NCI-H1694 treated with DMSO at 0.1 percent for 48 hours (cell line): Measurements from ENCODE around the gene ABHD16B.
"Not testable (repeated sequence)": the region's sequence is repeated elsewhere in the genome, so short reads cannot be mapped to it uniquely, and the experiment has no call there.

Experiments
- DNase-seq: peaks from one replicate; lab custom pipeline; 2025; lab: John Stamatoyannopoulos, UW

Gene ABHD16B

GRCh38 chr20:63855363-63856097, 5.8 kb upstream of the ABHD16B start:
- DNase-seq = no peak

- no peak for DNase-seq
Observed at GRCh38 chr20:63856098-63856511, 5.2 kb upstream of the ABHD16B start.

DNA sequence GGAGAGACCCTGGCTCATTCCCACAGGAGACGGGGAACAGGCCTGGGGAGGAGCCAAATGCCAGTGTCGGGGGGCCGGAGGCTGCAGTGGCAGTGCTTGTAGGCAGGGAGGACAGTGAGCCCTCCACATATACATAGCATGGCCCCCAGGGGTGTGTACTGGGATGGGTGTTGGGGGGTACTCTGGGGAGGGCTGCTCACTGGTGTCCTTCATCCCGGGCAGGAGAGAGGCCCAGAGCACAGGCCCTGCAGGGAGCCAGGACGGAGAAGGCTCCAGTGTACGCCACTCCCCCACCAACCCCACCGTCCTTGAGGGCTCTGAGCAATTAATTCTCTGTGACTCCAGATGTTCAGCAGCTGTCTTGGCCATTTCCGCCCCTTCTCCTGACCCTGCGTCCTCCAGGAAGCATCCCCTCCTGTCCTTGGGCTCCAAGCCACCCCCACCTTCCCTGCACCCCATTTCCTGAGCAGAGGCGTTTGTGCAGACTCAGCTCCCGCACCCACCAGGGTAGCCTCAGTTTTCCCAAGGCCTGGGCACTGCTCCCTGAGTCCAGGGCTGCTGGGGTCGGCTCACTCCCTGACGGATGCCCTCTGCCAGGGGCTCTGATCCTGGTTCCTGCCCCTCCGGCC, 3.4 kb upstream of the ABHD16B start:
- no peak for DNase-seq

DNA sequence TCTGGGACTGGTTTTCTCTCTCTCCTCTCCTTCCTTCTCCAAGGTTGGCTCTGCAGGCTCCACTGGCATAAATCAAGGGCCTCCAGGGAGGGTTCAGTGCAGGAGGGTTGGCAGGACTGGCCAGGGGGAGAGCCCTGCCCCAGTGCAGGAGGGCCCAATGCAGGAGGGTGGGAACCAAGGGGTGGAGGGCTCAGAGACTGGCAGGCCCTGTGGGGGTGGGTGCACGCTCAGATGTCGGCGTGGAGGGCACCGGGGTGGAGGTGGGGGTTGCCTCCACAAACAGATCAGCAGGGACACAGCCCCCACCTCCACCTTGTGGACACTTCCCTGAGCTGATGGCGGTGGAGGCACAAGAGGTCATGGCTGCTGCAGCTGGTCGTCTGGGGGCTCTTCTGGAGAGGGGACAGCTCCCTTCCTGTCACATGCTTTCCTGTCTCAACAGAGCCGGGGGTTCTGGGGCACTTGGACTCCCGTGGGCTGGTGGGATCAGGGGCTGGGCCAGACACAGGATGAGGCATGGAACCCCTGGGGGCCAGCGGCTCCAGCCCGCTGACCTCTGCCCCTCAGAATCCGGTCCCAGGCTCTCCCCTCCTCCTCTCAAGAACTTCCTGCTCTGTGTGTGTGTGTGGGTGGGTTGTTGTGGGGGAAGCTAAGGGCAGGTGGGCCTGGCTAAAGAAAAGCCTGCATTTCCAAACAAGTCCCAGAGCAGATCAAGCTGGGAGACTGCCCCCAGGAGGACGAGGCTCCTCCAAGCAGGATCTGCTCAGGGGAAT, 2.7 kb upstream of the ABHD16B start:
- no peak for DNase-seq

- no peak for DNase-seq
Observed at GRCh38 chr20:63859166-63859699, 2.1 kb upstream of the ABHD16B start.

GRCh38 chr20:63860325-63861051, 810 bp upstream of the ABHD16B start:
- DNase-seq = no peak

DNA sequence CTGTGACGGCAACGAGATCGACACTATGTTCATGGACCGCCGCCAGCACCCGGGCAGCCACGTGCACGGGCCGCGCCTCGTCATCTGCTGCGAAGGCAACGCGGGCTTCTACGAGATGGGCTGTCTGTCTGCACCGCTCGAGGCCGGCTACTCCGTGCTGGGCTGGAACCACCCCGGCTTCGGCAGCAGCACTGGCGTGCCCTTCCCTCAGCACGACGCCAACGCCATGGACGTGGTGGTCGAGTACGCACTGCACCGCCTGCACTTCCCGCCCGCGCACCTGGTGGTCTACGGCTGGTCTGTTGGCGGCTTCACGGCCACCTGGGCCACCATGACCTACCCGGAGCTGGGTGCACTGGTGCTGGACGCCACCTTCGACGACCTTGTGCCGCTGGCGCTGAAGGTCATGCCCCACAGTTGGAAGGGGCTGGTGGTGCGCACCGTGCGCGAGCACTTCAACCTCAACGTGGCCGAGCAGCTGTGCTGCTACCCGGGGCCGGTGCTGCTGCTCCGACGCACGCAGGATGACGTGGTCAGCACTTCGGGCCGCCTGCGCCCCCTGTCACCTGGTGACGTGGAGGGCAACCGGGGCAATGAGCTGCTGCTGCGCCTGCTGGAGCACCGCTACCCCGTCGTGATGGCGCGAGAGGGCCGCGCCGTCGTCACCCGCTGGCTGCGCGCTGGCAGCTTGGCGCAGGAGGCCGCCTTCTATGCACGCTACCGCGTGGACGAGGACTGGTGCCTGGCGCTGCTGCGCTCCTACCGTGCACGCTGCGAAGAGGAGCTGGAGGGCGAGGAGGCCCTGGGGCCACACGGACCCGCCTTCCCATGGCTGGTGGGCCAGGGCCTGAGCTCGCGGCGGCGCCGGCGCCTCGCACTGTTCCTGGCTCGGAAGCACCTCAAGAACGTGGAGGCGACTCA, 943 bp downstream of the ABHD16B start:
- no peak for DNase-seq

- DNase-seq = no peak
Observed at GRCh38 chr20:63863021-63863797, 1.9 kb downstream of the ABHD16B start.

DNA sequence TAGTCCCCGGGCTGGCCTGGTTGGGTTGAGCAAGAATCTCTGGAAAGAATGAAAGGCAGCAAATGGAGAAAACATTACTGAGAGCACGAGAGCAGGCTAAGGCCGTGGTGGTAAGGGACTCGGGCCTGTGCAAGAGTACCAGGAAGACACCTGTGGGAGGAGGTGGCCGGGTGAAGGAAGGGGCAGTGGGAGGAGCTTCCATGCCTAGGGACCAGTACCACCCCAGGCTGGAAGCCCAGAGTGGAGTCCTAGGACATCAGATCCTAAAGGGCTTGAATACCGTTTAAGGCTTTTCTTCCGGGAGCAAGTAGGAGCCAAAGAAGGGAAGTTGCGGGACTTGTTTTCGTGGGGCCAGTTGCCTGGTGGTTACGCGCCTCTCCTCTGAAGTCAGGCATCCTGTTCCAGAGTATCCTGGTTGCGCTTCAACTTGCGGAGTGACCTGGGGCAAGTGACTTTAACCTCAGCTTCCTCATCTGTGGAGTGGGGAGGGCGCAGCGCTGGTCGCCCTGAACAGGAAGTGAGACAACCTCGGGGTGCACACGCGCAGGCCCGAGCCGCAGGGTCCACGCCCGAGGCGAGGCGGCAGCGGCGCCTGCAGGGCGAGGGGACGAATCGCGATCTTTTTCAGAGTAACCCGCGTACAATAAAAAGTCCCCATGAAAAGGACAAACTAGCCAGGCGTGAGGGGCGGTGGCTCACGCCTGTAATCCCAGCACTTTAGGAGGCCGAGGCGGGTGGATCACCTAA, 2.7 kb downstream of the ABHD16B start:
- peak; percentile 15 for DNase-seq

DNA sequence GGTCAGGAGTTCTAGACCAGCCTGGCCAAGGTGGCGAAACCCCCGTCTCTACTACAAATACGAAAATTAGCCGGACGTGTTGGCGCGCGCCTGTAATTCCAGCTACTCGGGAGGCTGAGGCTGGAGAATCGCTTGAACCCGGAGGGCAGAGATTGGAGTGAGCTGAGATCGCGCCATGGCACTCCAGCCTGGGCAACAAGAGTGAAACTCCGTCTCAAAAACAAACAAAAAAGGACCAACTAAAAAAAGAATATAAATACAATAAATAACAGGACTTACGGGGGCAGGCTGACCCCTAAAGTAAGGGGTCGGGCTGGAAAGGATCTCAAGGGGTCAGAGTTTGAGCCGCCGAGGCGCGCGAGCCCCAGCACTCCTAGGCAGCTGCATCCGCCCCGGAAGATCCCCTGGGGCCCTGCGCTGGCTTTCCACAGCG, 3.3 kb downstream of the ABHD16B start:
- DNase-seq = no peak

GRCh38 chr20:63864978-63865640, 3.8 kb downstream of the ABHD16B start, which contains the start of gene TPD52L2:
TSS of gene TPD52L2 (plus strand) at chr20:63865270. CDS start at chr20:63865366, 96 bp downstream.
- peak; percentile 96 for DNase-seq

GRCh38 chr20:63867042-63867441, 5.7 kb downstream of the ABHD16B start:
- not testable (repeated sequence) for DNase-seq

- no peak for DNase-seq
Observed at GRCh38 chr20:63868264-63868663, 7.0 kb downstream of the ABHD16B start.

- no peak for DNase-seq
Observed at GRCh38 chr20:63873477-63873971, 12.2 kb downstream of the ABHD16B start.

DNA sequence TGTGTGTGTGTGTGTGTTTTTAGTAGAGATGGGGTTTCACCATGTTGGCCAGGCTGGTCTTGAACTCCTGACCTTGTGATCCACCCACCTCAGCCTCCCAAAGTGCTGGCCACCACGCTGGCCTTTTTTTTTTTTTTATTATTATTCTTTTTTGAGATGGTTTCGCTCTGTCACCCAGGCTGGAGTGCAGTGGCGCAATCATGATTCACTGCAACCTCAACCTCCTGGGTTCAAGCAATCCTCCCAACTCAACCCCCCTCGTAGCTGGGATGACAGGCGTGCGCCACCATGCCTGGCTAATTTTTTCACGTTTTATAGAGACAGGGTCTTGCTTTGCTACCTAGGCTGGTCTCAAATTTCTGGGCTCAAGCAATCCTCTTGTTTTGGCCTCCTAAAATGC, 12.9 kb downstream of the ABHD16B start:
- DNase-seq = not testable (repeated sequence)

- peak; percentile 77 for DNase-seq
Observed at GRCh38 chr20:63876489-63877036, 15.3 kb downstream of the ABHD16B start.

GRCh38 chr20:63877755-63878470, 16.6 kb downstream of the ABHD16B start:
- no peak for DNase-seq
